Prostate gland (tissue), 2 donors: Measurements from ENCODE around the gene FOSL2. TPM values are rescaled to one million over a fixed set of nuclear protein-coding genes. Genes with fewer than 3 reads are reported as not detected.

ENCODE experiments used
- DNase-seq: peaks from one replicate; pipeline ENCODE4 v3.0.0-alpha.2; 2019; ENCODE audit warnings: low spot score
- H3K27ac ChIP-seq, 2 donors: fragments of 200-600 bp; sonication (generic); 2 replicates each; pipeline ENCODE4 v1.5.1; 2017 to 2019
- H3K27me3 ChIP-seq: fragments of 200-600 bp; sonication (generic); replicated peaks from 2 replicates; pipeline ENCODE4 v1.5.1; 2019; ENCODE audit not compliant: insufficient read depth
- H3K36me3 ChIP-seq, 2 donors: fragments of 200-600 bp; sonication (generic); 1 replicate in 1 of 2; 2 replicates in 1 of 2; pipeline versions ENCODE4 v1.5.1 to v1.8.1; 2017 to 2019
- H3K4me1 ChIP-seq: fragments of 200-600 bp; sonication (generic); replicated peaks from 2 replicates; pipeline ENCODE4 v1.5.1; 2019
- H3K4me3 ChIP-seq, 2 donors: fragments of 200-600 bp; sonication (generic); 2 replicates each; pipeline ENCODE4 v1.5.1; 2017 to 2019
- H3K9me3 ChIP-seq: fragments of 200-600 bp; sonication (generic); 2 replicates; pipeline ENCODE4 v1.5.1; 2017
- POLR2A ChIP-seq: fragments of 450-650 bp; IDR thresholded peaks from one replicate; pipeline ENCODE4 v1.6.1; 2016; ENCODE audit warnings: antibody characterized with exemption, mild to moderate bottlenecking
- POLR2AphosphoS5 ChIP-seq: sonication (generic); formaldehyde crosslinking; IDR thresholded peaks from one replicate; pipeline ENCODE4 v1.6.1; 2017; ENCODE audit warnings: antibody characterized with exemption
- WGBS: methylation state at CpG from one replicate; pipeline ENCODE4 v1.1.5; 2018; 5-methylcytosine and 5-hydroxymethylcytosine counted together
- intact Hi-C: fragments of 100-400 bp; cut with DNase I; formaldehyde crosslinking; loops from one replicate; pipeline ENCODE4 v1.14.2; 2022
- total RNA-seq, 2 donors: library from RNA; depleted of rRNA; stranded (reverse); fragments of >200 nt; gene quantifications; one replicate each; pipeline ENCODE4 v1.1.0, GENCODE V29; 2016
- TF ChIP-seq, protein P1 (sequence below), 4 experiments: fragments of 200-600 bp in 2 of 4; fragments of 450-650 bp in 2 of 4; sonication (generic) in 2 of 4; IDR thresholded peaks; 1 replicate in 3 of 4; 2 replicates in 1 of 4; pipeline ENCODE4 v1.5.1; 2016 to 2019; ENCODE audit warnings: antibody characterized with exemption in 4 of 4, mild to moderate bottlenecking in 2 of 4, moderate library complexity in 2 of 4

FOSL2 gene
- total RNA-seq, 2 donors from 2014 or later = 57.4 to 94.2 TPM

DNA sequence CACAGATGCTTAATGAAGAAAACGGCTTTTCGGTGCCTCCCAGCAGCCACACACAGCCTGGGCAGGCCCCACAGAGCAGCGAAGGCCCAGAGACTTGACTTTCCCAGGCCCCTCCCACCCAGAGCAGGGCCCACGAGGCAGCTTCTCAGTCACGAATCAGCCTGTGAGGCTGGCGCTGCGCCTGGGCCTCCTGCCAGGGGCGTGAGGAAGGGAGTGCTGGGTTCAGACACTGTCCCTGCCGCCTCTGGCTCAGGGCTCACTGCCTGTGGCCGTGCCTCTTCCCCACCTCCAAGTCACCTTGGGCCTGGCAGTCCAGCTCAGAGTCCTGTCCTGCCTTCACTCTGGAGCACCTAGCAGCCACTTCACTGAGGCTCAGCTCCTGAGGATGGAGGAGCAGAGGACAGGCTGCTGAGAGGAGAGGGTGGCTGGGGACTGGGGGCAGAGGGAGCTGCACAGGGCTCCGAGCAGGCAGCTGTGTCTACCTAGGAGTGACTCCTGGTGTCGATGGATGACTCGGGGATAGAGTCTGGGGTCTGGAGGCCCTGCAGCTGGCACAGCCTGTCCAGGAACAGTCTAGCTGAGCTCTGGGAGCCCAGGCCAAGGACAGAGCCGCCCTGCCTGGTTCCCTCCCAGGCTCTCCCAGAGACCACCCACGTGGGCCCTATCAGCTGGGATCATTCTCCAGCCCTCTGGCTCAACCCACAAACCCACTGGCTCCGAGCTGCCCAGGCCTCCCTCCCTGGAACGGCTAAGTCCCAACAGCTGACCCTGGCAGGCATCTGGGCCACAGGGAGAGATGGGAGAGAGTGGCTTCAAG, 36.4 kb upstream of the FOSL2 start:
- WGBS = 17% methylated on average over 14 of the region's 17 CpGs
- DNase-seq = peak; percentile 85
- no peaks in the 10 kb centered on the region for H3K9me3 ChIP-seq
- intact Hi-C loops = no loop called here
- no peaks in the 10 kb centered on the region for H3K27me3 ChIP-seq
- H3K4me3 ChIP-seq = no peak overlapping the region
- TF ChIP-seq POLR2A = peak; percentile 47
- TF ChIP-seq, protein P1, sequence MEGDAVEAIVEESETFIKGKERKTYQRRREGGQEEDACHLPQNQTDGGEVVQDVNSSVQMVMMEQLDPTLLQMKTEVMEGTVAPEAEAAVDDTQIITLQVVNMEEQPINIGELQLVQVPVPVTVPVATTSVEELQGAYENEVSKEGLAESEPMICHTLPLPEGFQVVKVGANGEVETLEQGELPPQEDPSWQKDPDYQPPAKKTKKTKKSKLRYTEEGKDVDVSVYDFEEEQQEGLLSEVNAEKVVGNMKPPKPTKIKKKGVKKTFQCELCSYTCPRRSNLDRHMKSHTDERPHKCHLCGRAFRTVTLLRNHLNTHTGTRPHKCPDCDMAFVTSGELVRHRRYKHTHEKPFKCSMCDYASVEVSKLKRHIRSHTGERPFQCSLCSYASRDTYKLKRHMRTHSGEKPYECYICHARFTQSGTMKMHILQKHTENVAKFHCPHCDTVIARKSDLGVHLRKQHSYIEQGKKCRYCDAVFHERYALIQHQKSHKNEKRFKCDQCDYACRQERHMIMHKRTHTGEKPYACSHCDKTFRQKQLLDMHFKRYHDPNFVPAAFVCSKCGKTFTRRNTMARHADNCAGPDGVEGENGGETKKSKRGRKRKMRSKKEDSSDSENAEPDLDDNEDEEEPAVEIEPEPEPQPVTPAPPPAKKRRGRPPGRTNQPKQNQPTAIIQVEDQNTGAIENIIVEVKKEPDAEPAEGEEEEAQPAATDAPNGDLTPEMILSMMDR (IDR thresholded peaks at IDR 0.05) = no peak
- TF ChIP-seq POLR2AphosphoS5 = peak; percentile 80
- H3K36me3 ChIP-seq = no peaks in the 10 kb centered on the region
- peak overlapping the region; percentile 67 to 72 for H3K27ac ChIP-seq
- H3K4me1 ChIP-seq = peaks cover 12% of the 10 kb centered on the region

DNA sequence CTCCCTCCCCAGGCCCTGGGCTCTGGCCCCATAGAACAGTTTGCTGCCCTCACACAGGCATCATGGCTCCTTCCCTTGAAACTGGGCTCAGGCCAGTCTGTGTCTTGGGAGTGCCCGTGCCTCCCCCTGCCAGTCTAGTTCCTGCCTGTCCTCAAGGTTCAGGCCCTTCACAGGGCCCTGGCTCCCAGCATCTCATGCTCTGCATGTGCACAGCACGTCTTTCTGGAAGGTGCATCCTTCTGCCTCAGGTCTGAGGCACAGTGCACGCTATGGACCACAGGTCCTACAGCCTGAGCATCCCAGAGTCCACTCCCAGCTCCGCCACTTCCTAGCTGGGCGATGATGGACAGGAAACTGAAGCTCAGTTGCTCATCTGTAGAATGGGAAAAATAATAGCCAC, 35.6 kb upstream of the FOSL2 start:
- H3K4me1 ChIP-seq = peaks cover 12% of the 10 kb centered on the region
- no peaks in the 10 kb centered on the region for H3K9me3 ChIP-seq
- TF ChIP-seq POLR2AphosphoS5 (no peak), POLR2A (no peak)
- TF ChIP-seq, protein P1 (IDR thresholded peaks at IDR 0.05) = no peak
- 82% methylated on average over 5 of the region's 5 CpGs for WGBS
- no peak overlapping the region for H3K4me3 ChIP-seq
- H3K27ac ChIP-seq = peak overlapping the region; percentile 67 to 72
- no peaks in the 10 kb centered on the region for H3K36me3 ChIP-seq
- H3K27me3 ChIP-seq = no peaks in the 10 kb centered on the region
- intact Hi-C loops = no loop called here
- DNase-seq = no peak

DNA sequence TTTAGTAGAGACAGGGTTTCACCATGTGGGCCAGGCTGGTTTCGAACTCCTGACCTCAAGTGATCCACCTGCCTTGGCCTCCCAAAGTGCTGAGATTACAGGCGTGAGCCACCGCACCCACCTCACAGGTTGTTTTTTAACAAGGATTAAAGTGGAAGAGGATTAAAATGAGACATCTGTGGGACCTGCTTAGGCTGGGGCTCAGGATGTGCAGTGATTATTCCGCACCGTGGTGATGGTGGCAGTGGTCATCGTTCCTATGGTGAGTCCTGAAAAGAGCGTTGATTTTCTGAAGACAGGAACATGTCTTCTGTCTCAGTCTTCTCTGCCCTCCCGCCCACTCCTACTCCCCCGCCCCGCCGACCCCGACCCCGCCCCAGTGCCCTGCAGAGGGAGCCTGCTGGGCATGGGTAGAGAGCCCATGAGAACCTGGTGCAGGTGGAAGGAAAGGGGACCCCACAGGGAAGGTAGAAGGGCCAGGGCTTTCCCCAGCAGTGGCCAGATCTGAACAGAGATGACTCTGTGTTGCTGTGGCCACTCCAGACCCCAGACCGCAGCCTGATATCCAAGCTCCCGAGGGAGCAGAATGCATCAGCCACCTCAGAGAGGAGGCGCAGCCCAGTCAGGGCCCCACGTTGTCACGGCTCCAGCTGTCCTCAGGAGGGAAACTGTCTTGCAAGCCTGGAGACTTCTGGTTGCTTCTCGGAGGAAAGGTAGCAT, 34.5 kb upstream of the FOSL2 start:
- intact Hi-C loops = no loop called here
- H3K36me3 ChIP-seq = no peaks in the 10 kb centered on the region
- H3K9me3 ChIP-seq = no peaks in the 10 kb centered on the region
- no peak for DNase-seq
- no peaks in the 10 kb centered on the region for H3K27me3 ChIP-seq
- TF ChIP-seq POLR2AphosphoS5 = no peak
- TF ChIP-seq, protein P1 (IDR thresholded peaks at IDR 0.05) = no peak
- TF ChIP-seq POLR2A = no peak
- 84% methylated on average over 19 of the region's 19 CpGs for WGBS
- peaks cover 12% of the 10 kb centered on the region for H3K4me1 ChIP-seq
- no peak overlapping the region for H3K27ac ChIP-seq
- H3K4me3 ChIP-seq = no peak overlapping the region

DNA sequence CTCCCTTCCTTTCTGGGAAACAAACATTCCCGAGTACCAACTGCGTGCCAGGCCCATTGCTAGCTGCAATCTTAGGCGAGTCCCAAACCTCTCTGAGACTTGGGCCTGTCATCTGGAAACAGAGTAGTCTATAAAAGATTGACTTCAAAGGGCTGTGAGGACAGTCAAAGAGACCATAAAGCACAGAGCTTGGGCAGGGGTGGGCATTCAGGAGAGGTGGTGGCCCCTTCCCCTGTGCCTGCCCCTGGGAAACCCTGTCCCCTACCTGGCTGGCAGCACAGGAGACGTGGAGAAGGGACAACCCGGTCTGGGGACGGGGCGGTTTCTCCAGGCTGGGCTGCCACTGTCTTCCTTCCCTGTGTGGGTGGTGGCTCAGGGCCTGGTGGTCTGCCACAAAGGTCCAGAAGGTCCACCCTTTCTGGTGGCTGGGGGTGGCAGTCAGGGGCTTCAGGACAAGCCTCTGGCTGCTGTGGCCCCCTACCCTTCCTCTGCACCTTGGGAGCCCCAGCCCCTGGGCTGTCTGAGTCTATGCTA, 33.9 kb upstream of the FOSL2 start:
- no peak overlapping the region for H3K27ac ChIP-seq
- intact Hi-C loops = no loop called here

More for the DNA sequence above, 33.9 kb upstream of the FOSL2 start:
- Histone ChIP-seq H3K4me1 (peaks cover 12% of the 10 kb centered on the region), H3K4me3 (no peak overlapping the region), H3K9me3 (no peaks in the 10 kb centered on the region), H3K36me3 (no peaks in the 10 kb centered on the region), H3K27me3 (no peaks in the 10 kb centered on the region)
- 79% methylated on average over 7 of the region's 7 CpGs for WGBS
- TF ChIP-seq, protein P1 (IDR thresholded peaks at IDR 0.05) = no peak
- TF ChIP-seq POLR2A = no peak
- no peak for TF ChIP-seq POLR2AphosphoS5
- no peak for DNase-seq
